GM21619 (cell line): ENCODE measurements around the gene NUP54.

ENCODE experiments used
- ATAC-seq: cut with Tn5 transposase; IDR thresholded peaks from one replicate; pipeline ENCODE4 v1.9.1; 2021; ENCODE audit not compliant: unreplicated experiment

NUP54 gene

DNA sequence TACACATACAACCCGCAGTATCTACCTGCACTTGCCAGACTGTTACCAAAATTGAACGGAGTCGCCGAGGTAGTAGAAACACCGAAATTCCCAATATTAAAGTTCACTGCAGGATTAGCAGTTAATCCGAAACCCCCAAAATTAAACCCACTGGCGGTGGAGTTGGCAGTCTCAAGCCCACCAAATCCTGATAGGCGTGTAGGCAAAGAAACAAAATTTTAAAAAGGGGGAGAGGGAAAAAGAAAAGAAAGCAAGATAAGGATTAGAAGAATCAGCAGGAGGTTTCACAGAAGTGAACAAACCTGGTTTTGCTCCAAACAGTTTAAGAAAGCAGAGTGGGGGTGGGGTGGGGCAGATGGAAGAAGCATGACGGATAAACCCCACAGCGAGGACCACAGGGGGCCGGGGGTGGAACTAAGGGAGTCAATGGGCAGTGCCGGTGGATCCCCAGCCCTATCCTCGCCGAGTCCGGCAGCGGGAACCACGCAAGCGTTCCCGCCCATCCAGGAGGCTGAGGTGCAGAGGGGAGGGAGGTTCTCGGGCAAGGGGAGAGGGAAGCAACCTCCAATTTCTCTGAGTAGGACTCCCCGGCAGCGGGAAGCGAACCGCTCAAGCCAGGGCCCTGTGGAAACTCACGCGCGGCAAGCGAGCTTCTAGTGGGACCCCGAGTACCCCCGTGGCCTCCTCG lies 599 bp downstream of the NUP54 start:
- peak; percentile 32 for ATAC-seq

GRCh38 chr4:76144546-76144945 lies 3.7 kb downstream of the NUP54 start:
- ATAC-seq: no peak

DNA sequence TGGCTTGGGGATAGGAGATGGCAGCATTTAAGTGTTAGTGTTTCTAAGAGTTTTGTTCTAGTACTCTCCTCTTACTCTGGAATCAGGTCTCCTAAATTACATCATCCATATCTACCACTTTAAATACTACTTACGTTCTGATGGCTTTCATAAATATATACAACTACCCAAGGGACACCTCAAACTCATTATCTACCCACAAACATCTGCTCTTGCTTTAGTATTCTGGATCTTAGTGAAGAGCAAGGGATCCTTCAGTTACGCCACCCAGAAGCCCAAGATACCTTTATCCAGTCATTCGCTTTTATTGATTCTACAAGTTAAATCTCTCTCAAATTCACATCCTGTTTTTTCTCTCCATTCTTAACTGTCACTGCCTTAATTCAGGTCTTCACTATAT lies 7.0 kb downstream of the NUP54 start:
- no peak for ATAC-seq

- no peak for ATAC-seq
Observed at GRCh38 chr4:76127754-76128153, 20.4 kb downstream of the NUP54 start.

DNA sequence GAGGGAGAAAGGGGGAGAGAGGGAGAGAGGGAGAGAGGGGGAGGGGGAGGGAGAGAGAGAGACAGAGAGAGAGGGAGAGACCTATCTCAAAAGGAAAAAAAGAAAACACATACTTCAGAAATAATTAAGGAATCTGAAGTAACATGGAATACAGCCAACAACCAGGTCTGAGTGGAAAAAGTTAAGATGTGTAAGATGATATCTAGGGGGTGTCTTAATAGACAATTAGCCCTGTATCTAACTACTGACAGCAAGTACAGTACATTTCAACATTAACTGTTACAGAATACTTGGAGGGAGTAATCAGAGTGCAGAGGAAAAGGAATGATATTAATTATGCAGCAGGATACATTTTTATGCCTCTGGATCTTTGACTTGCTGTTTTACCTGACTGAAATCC lies 22.4 kb downstream of the NUP54 start:
- ATAC-seq: no peak

DNA sequence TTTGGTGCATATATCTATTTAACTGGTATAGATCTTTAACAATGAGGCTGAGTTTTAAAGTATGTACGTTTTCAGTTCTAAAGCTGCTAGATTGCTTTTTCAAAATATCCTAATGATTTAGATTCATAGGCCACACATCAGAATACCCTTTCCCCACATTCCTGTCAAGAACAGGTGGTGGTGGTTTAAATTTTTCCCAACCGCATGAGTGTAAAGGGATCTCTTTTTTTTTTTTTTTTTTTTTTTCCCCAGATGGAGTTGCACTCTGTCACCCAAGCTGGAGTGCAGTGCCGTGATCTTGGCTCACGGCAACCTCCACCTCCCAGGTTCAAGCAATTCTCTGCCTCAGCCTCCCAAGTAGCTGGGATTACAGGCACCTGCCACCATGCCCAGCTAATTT lies 28.0 kb downstream of the NUP54 start:
- ATAC-seq: no peak

- no peak for ATAC-seq
Observed at GRCh38 chr4:76117536-76117935, 30.7 kb downstream of the NUP54 start.

DNA sequence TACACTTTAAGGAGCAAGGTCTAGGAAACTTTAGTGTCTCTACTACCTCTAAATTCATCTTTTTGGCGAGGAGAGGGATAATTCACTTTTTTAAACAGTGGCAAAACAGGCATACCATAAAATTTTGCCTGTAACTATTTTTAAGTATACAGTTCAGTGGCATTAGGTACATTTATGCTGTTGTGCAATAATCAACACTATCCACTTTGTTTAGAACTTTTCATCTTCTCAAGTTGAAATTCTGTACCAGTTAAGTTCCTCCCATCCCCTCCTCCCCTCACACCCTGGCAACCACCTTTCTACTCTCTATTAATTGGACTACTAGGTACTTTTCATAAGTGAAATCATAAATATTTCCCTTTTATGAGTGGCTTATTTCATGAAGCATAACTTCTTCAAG lies 31.4 kb downstream of the NUP54 start:
- no peak for ATAC-seq

DNA sequence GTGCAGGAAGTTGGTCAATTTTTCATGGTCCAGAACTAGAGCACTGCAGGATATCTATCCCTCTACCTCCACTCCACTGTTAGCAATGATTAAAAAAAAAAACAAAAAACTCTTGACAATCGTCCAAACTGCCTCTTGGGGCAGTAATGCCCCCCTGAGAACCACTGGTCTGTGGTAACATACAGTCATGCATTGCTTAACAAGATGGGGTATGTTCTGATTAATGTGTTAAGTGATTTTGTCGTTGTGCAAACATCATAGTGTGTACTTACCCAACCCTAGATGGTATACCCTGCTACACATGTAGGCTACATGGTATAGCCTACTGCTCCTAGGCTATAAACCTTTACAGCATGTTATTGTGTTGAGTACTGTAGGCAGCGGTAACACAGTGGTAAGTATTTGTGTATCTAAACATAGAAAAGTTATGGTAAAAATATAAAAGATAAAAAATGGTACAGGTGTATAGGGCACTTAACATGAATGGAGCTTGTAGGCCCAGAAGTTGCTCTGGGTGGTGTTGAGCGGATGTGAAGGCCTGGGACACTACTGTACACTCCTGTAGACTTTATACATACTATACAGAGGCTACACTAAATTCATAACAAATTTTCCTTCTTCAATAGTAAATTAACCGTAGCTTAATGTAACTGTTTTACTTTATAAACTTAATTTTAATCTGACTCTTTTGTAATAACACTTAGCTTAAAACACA lies 39.6 kb downstream of the NUP54 start:
- no peak for ATAC-seq

- ATAC-seq: no peak
Observed at GRCh38 chr4:76106442-76106841, 41.8 kb downstream of the NUP54 start.

GRCh38 chr4:76105652-76106051 lies 42.5 kb downstream of the NUP54 start:
- no peak for ATAC-seq

DNA sequence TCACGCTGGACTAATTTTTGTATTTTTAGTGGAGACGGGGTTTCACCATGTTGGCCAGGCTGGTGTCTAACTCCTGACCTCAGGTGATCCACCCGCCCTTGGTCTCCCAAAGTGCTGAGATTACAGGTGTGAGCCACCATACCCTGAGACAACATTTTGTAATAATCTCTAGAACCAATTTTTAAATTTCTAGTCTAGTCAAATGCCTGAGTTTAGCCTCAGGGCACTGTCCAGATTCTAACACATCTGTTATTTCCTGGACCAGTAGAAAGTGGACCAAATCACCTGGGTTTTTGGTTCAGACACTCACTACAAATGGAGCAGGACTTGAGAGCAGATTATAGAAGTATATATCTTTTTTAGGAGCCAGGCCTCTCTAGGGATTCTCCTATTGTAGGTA lies 52.1 kb downstream of the NUP54 start:
- no peak for ATAC-seq

DNA sequence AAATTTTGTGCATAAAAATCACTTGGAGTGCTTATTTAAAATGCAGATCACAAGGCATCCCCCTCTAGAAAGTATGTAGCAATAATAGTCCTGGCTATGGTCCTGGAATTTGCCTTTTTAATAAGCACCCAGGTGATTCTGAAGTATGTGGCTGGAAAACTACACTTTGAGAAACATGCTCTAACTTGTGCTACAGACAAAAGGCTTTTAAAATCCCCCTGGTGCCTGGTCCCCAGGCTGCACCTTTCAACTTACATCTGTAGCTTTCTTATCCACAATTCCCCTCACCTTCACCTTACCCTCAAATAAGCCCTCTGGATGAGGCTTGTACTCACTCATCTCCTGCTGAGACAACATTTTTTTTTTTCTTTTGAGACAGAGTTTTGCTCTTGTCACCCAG lies 52.6 kb downstream of the NUP54 start:
- ATAC-seq: no peak

DNA sequence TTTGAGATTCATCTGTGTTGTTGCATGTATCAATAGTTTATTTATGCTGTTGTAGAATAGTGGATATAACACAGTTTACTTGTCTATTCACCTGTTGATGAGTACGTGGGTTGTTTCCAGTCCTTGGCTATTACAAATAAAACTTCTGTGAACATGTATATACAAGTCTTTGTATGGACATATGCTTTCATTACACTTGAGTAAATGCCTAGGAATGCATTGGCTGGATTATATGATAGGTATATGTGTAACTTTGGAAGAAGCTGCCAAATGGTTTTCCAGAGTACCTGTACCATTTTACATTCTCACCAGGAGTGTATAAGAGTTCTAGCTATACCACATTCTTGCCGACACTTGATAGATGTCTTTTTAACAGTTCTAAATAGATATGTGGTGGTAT lies 57.1 kb downstream of the NUP54 start:
- ATAC-seq: no peak

- peak; percentile 61 for ATAC-seq
Observed at GRCh38 chr4:76090241-76090691, 57.9 kb downstream of the NUP54 start.

DNA sequence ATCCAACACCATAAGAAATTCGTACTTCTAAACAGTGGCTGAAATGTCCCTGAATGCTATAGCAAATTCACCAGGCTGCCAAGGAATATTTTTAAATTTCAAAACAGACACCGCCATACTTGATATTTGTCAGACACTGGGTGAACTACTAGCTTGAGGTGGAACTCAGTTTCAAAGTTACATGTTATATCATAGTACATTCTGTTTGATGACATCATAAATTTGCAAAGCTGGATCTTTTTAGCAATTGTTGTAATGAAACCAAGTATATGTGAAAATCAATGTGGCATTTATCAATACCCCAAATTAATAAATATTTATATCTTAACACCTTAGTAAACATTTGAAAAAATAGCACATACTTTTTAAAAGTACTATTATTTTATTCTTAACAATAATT lies 59.5 kb downstream of the NUP54 start:
- ATAC-seq: no peak

- no peak for ATAC-seq
Observed at GRCh38 chr4:76087007-76087769, 61.0 kb downstream of the NUP54 start.

GRCh38 chr4:76084542-76084941 lies 63.7 kb downstream of the NUP54 start:
- no peak for ATAC-seq

DNA sequence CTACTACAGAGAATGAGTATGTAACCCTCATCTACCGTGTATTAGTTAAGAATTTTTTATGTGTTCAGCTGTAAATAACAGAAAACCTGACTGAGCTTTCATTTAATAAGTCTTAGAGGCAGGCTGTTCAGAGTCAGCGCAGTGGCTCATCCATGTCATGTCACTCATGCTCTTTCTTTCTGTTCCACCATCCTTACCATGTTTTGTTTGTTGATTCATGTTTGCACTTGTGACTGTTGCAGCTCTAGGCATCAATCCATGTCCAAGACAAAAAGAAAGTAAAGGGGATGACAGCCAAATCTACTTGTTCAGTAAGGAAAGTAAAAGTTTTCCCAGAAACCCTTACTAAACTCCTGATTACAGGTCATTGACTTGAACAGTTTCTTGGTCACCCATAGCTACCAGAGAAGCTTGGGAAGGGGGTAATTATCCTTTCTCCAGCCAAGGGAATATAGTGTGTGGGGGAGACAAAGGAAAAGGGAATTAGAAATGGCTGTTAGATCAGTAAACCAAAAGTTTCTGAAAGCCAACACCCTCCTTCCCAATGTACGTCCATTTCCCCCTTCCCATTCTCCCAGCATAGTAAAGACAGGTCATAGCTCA lies 64.7 kb downstream of the NUP54 start:
- ATAC-seq: no peak

- no peak for ATAC-seq
Observed at GRCh38 chr4:76078033-76078613, 70.1 kb downstream of the NUP54 start.

DNA sequence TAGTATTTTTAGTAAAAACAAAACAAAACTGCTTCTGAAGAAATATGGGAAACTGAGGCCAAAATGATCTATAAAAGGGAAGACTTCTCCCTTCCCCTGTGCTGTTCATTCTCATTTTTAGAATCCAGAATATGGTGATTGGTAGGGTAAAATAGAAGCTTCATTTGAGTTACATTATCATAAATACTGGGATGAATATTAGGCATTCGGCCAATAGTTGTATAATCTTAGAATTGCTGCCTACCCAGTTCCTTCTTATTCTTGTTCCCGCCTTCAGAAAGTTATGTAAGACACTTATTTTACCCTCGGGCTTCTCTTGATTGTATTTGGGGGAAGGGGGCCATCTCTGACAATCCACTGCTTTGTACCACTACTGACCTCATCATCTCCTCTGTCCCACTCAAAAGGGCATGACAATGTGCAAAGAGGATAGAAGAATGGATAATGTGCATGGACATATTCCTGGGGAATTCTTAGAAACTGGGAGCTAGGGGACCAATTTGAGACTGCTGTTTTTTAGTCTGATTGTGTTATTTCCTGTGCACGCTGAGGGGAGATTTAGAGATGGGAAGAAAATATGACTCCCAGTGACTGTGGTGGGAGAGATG lies 73.1 kb downstream of the NUP54 start:
- ATAC-seq: no peak
